Mucosa of gallbladder (tissue), 1 donor: ENCODE results near the gene PCDHB7. TPM values are rescaled to one million over a fixed set of nuclear protein-coding genes. Genes with fewer than 3 reads are reported as not detected.
"Not testable (repeated sequence)": the region's sequence is repeated elsewhere in the genome, so short reads cannot be mapped to it uniquely, and the experiment has no call there.

Experiments used
- DNase-seq: peaks from one replicate; pipeline ENCODE4 v3.0.0-alpha.2; 2020; ENCODE audit warnings: low spot score
- total RNA-seq: library from RNA; stranded (reverse); gene quantifications from one replicate; pipeline ENCODE4 v1.2.1, GENCODE V29; 2021
- donor health status: DM: no; HTN: no; CAD: no.

The PCDHB7 gene
- total RNA-seq, 1 donor from 2014 or later, result 2.1 TPM

DNA sequence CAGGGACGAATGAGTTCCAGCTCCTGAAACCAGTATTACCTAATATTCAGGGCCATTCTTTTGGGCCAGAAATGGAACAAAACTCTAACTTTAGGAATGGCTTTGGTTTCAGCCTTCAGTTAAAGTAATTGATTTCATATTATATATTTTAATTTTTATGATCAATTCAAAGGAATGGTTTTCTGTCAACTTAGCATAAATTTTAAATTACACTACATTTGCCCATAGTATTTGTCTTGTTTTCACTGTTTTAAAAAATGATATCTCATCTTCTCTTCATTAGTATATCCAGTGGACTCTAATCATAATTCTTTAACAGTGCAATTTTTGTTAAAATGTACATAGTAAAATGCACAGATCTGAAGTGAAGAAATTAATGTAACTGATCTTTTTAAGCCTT lies 7.9 kb downstream of the PCDHB7 start:
- DNase-seq, result no peak

DNA sequence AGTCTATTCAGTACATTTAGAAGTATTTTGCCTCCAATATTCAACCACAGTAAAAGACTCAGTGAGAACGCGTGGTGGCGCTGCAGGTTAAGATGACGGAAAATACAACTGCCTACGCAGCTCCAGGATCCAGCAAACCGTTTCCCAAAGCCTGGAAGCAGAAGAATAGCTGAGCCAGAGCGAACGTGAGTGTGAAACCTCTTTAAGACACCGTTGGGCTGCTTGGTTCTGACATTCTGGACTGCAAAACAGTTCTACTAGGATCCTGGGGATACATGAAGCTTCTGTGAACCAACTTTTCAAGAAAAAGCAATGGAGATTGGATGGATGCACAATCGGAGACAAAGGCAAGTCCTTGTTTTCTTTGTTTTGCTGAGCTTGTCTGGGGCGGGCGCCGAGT lies 9.8 kb downstream of the PCDHB7 start, which contains the start of gene PCDHB16:
PCDHB16 (plus strand) TSS at position 140 of the 400 bp plus-strand sequence; CDS start at position 313, 173 bp downstream.
- DNase-seq, result no peak

DNA sequence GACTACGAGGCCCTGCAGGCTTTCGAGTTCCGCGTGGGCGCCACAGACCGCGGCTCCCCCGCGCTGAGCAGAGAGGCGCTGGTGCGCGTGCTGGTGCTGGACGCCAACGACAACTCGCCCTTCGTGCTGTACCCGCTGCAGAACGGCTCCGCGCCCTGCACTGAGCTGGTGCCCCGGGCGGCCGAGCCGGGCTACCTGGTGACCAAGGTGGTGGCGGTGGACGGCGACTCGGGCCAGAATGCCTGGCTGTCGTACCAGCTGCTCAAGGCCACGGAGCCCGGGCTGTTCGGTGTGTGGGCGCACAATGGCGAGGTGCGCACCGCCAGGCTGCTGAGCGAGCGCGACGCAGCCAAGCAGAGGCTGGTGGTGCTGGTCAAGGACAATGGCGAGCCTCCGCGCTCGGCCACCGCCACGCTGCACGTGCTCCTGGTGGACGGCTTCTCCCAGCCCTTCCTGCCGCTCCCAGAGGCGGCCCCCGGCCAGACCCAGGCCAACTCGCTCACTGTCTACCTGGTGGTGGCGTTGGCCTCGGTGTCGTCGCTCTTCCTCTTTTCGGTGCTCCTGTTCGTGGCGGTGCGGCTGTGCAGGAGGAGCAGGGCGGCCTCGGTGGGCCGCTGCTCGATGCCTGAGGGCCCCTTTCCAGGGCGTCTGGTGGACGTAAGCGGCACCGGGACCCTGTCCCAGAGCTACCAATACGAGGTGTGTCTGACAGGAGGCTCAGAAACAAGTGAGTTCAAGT lies 11.8 kb downstream of the PCDHB7 start:
- not testable (repeated sequence) for DNase-seq

GRCh38 chr5:141186897-141187512 lies 14.6 kb downstream of the PCDHB7 start, which contains the start of gene PCDHB9:
Gene PCDHB9 (plus strand): TSS chr5:141187161. CDS start chr5:141187319, 158 bp downstream.
- no peak for DNase-seq

- DNase-seq, result not testable (repeated sequence)
Measured at GRCh38 chr5:141188682-141189081, 16.2 kb downstream of the PCDHB7 start.

DNA sequence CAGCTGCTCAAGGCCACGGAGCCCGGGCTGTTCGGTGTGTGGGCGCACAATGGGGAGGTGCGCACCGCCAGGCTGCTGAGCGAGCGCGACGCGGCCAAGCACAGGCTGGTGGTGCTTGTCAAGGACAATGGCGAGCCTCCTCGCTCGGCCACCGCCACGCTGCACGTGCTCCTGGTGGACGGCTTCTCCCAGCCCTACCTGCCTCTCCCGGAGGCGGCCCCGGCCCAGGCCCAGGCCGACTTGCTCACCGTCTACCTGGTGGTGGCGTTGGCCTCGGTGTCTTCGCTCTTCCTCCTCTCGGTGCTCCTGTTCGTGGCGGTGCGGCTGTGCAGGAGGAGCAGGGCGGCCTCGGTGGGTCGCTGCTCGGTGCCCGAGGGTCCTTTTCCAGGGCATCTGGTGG lies 16.7 kb downstream of the PCDHB7 start:
- DNase-seq, result not testable (repeated sequence)

DNA sequence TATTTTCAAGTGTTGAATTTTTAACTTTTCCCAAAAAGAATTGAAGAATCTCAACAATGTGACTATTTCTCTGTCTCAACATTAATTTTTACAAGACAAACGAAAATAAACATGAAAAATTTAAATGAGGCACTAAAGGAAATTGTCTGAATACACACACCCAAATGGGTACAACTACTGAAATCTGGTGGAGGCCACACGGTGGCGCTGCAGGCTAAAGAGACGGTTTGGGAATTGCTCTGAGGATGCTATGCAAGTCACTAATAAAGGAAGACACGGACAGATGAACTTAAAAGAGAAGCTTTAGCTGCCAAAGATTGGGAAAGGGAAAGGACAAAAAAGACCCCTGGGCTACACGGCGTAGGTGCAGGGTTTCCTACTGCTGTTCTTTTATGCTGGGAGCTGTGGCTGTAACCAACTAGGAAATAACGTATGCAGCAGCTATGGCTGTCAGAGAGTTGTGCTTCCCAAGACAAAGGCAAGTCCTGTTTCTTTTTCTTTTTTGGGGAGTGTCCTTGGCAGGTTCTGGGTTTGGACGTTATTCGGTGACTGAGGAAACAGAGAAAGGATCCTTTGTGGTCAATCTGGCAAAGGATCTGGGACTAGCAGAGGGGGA lies 19.8 kb downstream of the PCDHB7 start, which contains the start of gene PCDHB10:
PCDHB10 (plus strand) TSS at position 244 of the 616 bp plus-strand sequence; CDS start at position 444, 200 bp downstream.
- DNase-seq, result no peak

- not testable (repeated sequence) for DNase-seq
Measured at GRCh38 chr5:141194332-141194731, 21.9 kb downstream of the PCDHB7 start.

GRCh38 chr5:141196363-141196762 lies 23.9 kb downstream of the PCDHB7 start:
- no peak for DNase-seq

- no peak for DNase-seq
Measured at GRCh38 chr5:141199359-141200235, 27.2 kb downstream of the PCDHB7 start, which contains the start of gene PCDHB11. Gene PCDHB11 (plus strand): TSS chr5:141199627. CDS start chr5:141199775, 148 bp downstream.

DNA sequence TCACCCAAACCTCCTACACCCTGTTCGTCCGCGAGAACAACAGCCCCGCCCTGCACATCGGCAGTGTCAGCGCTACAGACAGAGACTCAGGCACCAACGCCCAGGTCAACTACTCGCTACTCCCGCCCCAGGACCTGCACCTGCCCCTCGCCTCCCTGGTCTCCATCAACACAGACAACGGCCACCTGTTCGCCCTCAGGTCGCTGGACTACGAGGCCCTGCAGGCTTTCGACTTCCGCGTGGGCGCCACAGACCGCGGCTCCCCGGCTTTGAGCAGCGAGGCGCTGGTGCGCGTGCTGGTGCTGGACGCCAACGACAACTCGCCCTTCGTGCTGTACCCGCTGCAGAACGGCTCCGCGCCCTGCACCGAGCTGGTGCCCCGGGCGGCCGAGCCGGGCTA lies 28.7 kb downstream of the PCDHB7 start:
- DNase-seq, result not testable (repeated sequence)

- DNase-seq, result not testable (repeated sequence)
Measured at GRCh38 chr5:141201646-141202045, 29.2 kb downstream of the PCDHB7 start.

GRCh38 chr5:141208478-141208877 lies 36.0 kb downstream of the PCDHB7 start, which contains the start of gene PCDHB12:
Gene PCDHB12 (plus strand): TSS chr5:141208719. CDS start chr5:141208908, 189 bp downstream.
- DNase-seq, result no peak

DNA sequence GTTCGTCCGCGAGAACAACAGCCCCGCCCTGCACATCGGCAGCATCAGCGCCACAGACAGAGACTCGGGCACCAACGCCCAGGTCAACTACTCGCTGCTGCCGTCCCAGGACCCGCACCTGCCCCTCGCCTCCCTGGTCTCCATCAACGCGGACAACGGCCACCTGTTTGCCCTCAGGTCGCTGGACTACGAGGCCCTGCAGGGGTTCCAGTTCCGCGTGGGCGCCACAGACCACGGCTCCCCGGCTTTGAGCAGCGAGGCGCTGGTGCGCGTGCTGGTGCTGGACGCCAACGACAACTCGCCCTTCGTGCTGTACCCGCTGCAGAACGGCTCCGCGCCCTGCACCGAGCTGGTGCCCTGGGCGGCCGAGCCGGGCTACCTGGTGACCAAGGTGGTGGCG lies 37.8 kb downstream of the PCDHB7 start:
- not testable (repeated sequence) for DNase-seq

DNA sequence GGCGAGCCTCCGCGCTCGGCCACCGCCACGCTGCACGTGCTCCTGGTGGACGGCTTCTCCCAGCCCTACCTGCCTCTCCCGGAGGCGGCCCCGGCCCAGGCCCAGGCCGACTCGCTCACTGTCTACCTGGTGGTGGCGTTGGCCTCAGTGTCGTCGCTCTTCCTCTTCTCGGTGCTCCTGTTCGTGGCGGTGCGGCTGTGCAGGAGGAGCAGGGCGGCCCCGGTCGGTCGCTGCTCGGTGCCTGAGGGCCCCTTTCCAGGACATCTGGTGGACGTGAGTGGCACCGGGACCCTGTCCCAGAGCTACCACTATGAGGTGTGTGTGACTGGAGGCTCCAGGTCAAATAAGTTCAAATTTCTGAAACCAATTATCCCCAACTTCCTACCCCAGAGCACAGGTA lies 38.4 kb downstream of the PCDHB7 start:
- not testable (repeated sequence) for DNase-seq

- DNase-seq, result peak; percentile 53
Measured at GRCh38 chr5:141213656-141214339, 41.4 kb downstream of the PCDHB7 start, which contains the start of gene PCDHB13. Gene PCDHB13 (plus strand): TSS chr5:141213919. CDS start chr5:141214124, 205 bp downstream.

DNA sequence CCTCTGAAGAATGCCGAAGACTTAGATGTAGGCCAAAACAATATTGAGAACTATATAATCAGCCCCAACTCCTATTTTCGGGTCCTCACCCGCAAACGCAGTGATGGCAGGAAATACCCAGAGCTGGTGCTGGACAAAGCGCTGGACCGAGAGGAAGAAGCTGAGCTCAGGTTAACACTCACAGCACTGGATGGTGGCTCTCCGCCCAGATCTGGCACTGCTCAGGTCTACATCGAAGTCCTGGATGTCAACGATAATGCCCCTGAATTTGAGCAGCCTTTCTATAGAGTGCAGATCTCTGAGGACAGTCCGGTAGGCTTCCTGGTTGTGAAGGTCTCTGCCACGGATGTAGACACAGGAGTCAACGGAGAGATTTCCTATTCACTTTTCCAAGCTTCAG lies 42.1 kb downstream of the PCDHB7 start:
- DNase-seq, result not testable (repeated sequence)

GRCh38 chr5:141215504-141215903 lies 43.1 kb downstream of the PCDHB7 start:
- DNase-seq, result not testable (repeated sequence)

DNA sequence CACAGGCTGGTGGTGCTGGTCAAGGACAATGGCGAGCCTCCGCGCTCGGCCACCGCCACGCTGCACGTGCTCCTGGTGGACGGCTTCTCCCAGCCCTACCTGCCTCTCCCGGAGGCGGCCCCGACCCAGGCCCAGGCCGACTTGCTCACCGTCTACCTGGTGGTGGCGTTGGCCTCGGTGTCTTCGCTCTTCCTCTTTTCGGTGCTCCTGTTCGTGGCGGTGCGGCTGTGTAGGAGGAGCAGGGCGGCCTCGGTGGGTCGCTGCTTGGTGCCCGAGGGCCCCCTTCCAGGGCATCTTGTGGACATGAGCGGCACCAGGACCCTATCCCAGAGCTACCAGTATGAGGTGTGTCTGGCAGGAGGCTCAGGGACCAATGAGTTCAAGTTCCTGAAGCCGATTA lies 43.6 kb downstream of the PCDHB7 start:
- DNase-seq, result not testable (repeated sequence)

DNA sequence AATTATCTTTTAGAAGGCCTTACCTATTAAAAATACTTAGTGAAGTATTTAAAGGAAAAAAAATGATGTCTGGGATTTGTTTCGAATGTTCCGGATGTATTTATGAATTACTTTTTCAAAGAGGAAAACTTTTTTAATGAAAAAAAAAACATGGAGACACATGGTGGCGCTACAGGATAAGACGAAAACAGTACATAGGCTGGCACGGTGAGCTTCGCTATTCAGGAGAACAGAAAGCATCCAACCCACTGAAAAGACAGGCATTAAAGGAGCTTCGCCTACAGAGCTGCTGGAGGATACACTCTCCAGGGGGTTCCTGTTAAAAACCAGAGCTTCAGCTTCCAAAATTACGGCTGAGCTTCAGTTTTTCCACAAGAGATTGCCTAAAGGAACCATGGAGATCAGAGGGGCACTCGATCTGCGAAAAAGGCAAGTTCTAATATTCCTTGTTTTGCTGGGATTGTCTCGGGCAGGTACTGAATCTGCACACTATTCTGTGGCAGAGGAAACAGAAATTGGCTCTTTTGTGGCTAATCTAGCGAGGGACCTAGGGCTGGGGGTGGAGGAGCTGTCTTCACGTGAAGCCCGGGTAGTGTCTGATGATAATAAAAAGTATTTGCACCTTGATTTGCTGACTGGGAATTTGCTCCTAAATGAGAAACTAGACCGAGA lies 50.8 kb downstream of the PCDHB7 start, which contains the start of gene PCDHB14:
PCDHB14 (plus strand) TSS at position 232 of the 672 bp plus-strand sequence; CDS start at position 395, 163 bp downstream.
- DNase-seq, result no peak
